Measurements from ENCODE around the gene TPCN1. TPM values are rescaled to one million over a fixed set of nuclear protein-coding genes. Genes with fewer than 3 reads are reported as not detected.

The TPCN1 gene
- total and polyA plus RNA-seq, 8 donors, result 39.4 to 83.4 (median 63.5) TPM

GRCh38 chr12:113263431-113263963 is 42.2 kb downstream of the TPCN1 start:
- 91 to 95% methylated on average over 9 of the region's 9 CpGs for WGBS, 2 donors
- H3K4me1 ChIP-seq, result peaks cover 36 to 44% (median 37%) of the 10 kb centered on the region in 3 donors
- DNase-seq (peak in 2 of 6 donors; percentile 23 to 37), FAIRE-seq (no peak), ATAC-seq (no peak)
- TF ChIP-seq, protein P1, sequence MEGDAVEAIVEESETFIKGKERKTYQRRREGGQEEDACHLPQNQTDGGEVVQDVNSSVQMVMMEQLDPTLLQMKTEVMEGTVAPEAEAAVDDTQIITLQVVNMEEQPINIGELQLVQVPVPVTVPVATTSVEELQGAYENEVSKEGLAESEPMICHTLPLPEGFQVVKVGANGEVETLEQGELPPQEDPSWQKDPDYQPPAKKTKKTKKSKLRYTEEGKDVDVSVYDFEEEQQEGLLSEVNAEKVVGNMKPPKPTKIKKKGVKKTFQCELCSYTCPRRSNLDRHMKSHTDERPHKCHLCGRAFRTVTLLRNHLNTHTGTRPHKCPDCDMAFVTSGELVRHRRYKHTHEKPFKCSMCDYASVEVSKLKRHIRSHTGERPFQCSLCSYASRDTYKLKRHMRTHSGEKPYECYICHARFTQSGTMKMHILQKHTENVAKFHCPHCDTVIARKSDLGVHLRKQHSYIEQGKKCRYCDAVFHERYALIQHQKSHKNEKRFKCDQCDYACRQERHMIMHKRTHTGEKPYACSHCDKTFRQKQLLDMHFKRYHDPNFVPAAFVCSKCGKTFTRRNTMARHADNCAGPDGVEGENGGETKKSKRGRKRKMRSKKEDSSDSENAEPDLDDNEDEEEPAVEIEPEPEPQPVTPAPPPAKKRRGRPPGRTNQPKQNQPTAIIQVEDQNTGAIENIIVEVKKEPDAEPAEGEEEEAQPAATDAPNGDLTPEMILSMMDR (IDR thresholded peaks at IDR 0.05), result no peak
- peak overlapping the region in 3 of 4 donors; percentile 2 to 45 (median 20) for H3K27ac ChIP-seq
- no peaks in the 10 kb centered on the region for H3K27me3 ChIP-seq
- no peaks in the 10 kb centered on the region for H3K9me3 ChIP-seq
- peaks cover 5 to 27% (median 8%) of the 10 kb centered on the region in 3 donors for H3K36me3 ChIP-seq
- H3K4me3 ChIP-seq, result no peak overlapping the region
- intact Hi-C loops (cut with DNase I), result no loop called here

DNA sequence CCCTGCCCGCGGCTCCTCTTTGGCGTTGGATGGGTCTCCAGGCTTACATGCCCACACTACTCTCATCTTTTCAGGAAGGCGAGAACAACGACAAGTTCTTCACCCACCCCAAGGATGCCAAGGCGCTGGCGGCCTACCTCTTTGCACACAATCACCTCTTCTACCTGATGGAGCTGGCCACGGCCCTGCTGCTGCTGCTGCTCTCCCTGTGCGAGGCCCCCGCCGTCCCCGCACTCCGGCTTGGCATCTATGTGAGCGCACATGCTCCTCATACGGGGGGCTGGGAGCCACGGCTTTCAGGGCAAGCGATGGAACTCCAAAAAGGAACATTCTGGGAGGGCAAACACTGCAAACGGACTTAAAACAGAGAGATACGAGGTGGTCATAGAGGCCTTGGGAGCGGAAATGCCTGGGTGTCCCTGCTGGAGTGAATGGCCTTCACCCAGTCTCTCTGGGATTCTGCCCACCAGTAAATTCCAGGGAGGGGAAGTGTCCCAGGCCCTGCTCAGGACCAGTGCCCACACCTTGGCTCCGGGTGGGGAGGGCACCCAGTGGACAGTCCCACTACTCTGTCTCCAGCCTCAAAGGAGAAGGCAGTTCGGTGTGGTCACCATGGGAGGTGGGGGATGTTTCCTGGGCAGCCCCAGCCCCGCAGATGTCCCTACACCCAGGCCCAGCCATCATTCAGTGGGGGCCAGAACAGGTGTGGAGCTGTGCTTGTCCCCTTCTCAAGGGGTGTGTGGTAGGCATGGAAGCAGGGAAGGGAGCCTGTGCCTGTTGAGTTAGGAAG is 45.0 kb downstream of the TPCN1 start:
- Histone ChIP-seq H3K27ac (no peak overlapping the region), H3K36me3 (peaks cover 5 to 43% (median 8%) of the 10 kb centered on the region in 3 donors), H3K9me3 (no peaks in the 10 kb centered on the region), H3K27me3 (no peaks in the 10 kb centered on the region), H3K4me1 (peaks cover 9 to 24% (median 19%) of the 10 kb centered on the region in 3 donors), H3K4me3 (no peak overlapping the region)
- FAIRE-seq, result no peak
- ATAC-seq, result no peak
- TF ChIP-seq, protein P1 (IDR thresholded peaks at IDR 0.05), result no peak
- 92 to 94% methylated on average over 23 of the region's 23 CpGs for WGBS, 2 donors
- intact Hi-C loops (cut with DNase I), result no loop called here
- DNase-seq, result peak in 2 of 6 donors; percentile 50 to 61

GRCh38 chr12:113267621-113268020 is 46.4 kb downstream of the TPCN1 start:
- Histone ChIP-seq H3K36me3 (peaks cover 5 to 43% (median 8%) of the 10 kb centered on the region in 3 donors), H3K27ac (no peak overlapping the region), H3K27me3 (no peaks in the 10 kb centered on the region), H3K4me1 (peaks cover 11 to 21% (median 19%) of the 10 kb centered on the region in 3 donors), H3K4me3 (no peak overlapping the region), H3K9me3 (no peaks in the 10 kb centered on the region)
- FAIRE-seq (no peak), DNase-seq (peak in 2 of 6 donors; percentile 26 to 33), ATAC-seq (no peak)
- 95 to 97% methylated on average over 7 of the region's 7 CpGs for WGBS, 2 donors
- intact Hi-C loops (cut with DNase I), result no loop called here
- TF ChIP-seq, protein P1 (IDR thresholded peaks at IDR 0.05), result no peak

GRCh38 chr12:113268136-113268535 is 46.9 kb downstream of the TPCN1 start:
- TF ChIP-seq, protein P1 (IDR thresholded peaks at IDR 0.05), result no peak
- 92 to 95% methylated on average over 12 of the region's 12 CpGs for WGBS, 2 donors
- no peak overlapping the region for H3K4me3 ChIP-seq
- peak in 2 of 6 donors; percentile 37 to 41 for DNase-seq
- H3K27me3 ChIP-seq, result no peaks in the 10 kb centered on the region
- no peak overlapping the region for H3K27ac ChIP-seq
- no peak for ATAC-seq
- no peaks in the 10 kb centered on the region for H3K9me3 ChIP-seq
- FAIRE-seq, result no peak
- H3K36me3 ChIP-seq, result peaks cover 5 to 46% (median 8%) of the 10 kb centered on the region in 3 donors
- intact Hi-C loops (cut with DNase I), result no loop called here
- peaks cover 11 to 26% (median 19%) of the 10 kb centered on the region in 3 donors for H3K4me1 ChIP-seq

Data from pancreas (tissue), 10 donors.